GM10847 (cell line): ENCODE data around the gene ZNF362.

Source experiments
- POLR2A ChIP-seq: IDR thresholded peaks from 2 replicates; pipeline ENCODE4 v1.6.1; 2011; ENCODE audit not compliant: insufficient read length; ENCODE audit errors: extremely low read depth

Gene ZNF362

DNA sequence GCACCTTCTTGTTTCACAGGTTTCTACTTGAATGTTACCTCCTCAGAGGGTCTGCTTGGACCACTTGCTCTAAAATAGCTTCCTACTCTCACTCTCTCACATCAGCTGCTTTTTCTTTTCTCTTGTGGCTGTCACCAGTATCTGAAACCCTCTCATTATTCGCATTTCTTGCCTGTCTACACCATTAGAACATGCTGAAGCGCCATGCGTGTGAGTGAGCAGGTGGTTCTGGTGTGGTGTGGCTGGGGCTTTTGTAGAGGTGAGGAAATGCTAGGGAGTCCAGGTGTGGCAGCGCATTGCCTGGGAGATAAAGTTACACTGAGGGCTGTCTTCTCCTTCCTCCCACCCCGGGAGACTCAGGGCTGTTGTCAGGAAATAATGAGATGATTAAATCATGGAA is 4.1 kb downstream of the ZNF362 start:
- TF ChIP-seq POLR2A: no peak

- no peak for TF ChIP-seq POLR2A
Observed at GRCh38 chr1:33261344-33261743, 5.1 kb downstream of the ZNF362 start.

DNA sequence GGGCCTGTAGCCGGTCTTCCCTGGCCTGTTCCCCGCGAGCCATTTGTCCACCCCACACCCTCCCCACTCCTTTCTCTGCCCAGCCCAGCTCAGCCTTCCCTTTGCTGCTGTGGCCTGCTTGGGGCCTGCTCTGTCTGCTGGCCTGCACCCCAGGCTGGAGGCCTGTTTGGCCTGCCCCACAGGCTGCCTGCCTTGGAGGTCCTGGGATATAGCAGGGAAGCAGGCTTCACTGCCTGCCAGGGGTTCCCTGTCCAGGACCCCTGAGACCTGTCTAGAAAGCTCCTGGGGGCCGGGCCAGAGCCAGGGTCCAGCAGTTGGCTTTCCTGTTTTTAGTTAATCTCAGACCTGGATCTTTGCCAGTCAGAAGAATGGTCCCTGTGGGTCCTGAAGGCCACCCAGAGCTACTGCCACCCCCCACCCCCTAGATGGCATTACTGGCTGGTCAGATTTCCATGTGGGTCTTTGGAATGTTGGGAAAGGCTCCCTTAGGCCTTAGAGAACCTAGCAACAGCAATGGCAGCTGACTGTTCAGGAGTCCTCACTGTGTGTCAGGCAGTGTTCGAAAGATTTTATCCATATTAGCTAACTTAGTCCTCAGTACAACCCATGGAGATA is 7.7 kb downstream of the ZNF362 start:
- no peak for TF ChIP-seq POLR2A

DNA sequence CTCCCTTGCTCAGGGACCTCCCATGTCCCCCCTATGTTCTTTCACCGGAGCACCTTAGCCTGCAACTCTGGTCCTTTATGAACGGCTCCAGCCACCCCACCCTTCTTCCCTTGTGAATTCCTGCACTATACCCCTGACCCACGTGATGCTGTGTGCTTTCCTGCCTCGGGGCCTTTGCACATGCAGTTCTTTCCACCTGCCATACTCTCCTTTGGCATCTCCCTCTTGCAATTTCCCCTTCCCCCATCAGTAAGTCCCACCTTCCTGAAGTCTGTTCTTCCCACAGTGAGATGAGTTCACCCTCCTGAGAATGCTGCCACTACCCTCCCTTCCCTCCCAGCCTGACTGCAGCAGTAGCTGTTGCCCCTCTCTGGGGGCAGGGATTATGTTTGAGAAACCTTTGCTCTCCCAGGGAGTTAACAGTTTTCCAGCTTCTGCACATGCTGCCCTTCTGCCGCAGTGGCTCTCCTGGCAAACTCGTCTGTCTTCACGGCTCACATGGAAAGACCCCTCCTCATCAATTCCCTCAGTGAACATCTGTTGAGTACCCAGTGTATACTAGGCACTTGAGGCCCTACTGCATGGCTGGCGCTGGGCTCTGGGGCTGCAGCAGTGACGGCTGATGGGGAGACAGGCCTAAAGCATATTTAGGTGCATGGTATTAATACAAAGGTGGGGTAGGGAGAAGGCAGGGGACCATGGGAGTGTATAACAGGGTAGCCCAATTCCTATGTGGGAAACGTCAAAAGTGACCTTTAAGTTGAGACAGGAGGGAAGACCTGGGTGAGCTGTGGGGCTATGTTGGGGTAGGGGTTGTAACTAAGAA is 9.7 kb downstream of the ZNF362 start:
- no peak for TF ChIP-seq POLR2A

GRCh38 chr1:33266766-33267165 is 10.5 kb downstream of the ZNF362 start:
- no peak for TF ChIP-seq POLR2A

- no peak for TF ChIP-seq POLR2A
Observed at GRCh38 chr1:33267468-33268205, 11.3 kb downstream of the ZNF362 start.

GRCh38 chr1:33268457-33268856 is 12.2 kb downstream of the ZNF362 start:
- no peak for TF ChIP-seq POLR2A

DNA sequence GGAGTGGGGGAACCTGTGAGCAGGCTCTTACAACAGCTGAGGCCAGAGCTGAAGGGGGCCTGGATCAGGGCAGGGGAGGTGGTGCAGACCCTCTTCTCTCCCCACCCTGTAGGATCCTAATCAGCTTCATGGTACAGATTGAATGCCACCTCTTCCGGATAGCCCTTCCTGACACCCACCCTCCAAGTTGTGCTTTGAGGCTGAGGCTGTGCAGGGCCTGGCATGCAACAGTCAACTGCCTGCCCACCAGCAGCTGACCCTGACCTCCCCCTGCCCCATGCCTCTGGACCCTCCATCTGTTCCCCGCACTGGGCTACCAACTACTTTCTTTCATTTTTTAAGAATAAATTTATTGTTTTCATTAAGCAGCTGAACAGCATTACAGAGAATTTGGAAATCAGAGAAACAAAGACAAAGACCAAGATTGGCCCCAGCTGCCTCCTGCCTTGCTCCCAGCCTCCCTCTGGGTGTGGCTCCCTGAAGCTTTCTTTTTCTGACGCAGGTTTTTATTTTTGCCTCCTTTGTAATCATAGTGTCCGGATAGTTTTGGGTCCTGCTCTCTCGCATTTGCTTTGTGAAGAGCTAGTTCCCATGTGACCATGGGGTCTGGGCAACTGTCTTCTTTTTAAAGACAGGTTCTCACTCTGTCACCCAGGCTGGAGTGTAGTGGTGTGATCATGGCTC is 12.8 kb downstream of the ZNF362 start:
- TF ChIP-seq POLR2A: no peak

- TF ChIP-seq POLR2A: no peak
Observed at GRCh38 chr1:33269621-33270020, 13.3 kb downstream of the ZNF362 start.

GRCh38 chr1:33270379-33270778 is 14.1 kb downstream of the ZNF362 start:
- TF ChIP-seq POLR2A: no peak

DNA sequence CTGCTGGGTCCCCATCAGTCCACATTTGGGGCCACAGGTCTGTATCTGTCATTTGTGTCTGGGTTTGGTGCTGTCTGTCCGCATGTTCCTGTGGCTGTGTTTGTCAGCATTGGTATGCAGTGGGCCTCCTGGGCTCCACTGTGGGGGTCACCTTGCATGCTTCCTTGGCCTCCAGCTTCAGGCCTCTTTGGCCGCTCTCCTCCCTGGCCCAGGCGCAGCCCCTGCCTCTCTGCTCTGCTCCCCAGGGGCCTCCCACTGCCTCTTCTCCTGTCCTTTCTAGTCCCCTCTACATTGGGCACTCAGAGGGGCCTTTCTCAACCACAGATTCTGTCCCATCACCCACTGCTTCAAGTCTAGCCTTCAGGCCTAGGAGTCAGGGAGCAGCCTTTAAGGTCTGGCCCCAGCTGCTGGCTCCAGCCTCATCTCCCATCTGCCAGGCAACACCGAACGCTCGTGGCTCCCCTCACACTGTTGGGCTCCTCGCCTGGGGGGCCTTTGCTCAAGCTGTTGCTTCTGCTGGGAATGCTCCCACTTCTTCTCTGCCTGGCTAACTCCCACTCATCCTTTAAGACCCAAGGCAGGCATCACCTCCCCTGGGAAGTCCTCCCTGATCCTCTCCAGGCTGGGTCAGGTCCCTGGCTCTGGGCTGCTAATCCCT is 14.6 kb downstream of the ZNF362 start:
- TF ChIP-seq POLR2A: no peak

DNA sequence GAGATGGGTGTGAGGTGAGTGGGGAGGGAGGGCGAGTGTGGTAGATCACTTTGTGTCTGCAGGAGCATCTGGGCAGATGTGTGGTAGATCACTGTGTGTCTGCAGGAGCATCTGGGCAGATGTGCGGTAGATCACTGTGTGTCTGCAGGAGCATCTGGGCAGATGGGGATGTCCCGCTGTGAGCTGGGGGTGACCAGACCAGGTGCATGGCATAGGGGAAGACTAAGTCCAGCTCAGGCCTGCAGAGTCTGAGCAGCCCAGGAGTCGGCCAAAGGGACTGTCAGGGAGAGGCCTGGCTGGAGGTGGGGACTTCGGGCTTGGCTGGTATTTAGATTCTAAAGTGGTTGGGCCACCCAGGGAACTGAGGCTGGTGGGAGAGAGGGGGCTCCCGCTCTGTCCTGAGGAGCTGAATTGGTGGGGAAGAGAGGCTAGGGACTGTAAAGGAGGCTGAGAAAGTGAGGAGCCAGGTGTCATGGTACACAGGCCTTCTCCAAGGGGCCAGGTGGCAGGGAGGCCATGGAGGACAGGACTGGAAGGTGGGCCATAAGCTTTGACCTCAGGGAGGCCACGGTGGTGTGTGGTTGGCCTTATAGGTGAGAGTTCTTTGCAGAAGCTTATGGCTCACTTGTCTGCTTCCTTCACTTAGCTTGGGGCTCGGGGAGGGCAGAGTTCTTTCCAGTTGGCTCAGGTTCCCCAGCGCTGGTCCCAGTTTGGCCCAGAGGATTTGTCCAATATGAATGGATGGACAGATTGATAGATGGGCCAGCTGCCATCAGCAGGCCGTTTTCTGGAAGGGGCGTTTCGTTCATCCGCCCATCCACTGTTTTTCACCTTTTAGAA is 15.6 kb downstream of the ZNF362 start:
- no peak for TF ChIP-seq POLR2A

DNA sequence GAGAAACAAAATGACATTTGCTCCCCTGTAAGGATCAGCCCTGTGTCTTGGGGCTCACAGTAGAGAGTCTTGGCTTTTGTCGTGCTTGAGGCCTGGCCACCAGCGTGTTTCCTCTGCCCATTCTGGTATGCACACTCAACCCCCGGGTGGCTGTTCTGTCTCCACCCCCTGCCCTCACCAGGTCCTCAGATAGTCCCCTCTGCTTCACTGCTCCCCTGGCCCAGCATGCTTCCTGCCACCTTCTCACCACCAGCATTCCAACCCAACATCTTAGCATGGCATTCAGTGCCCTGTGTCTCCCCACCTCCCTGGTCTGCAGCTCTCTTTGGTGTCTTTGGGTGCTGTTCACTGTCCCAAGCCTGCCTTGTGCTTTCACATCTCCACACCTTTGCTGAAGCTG is 16.2 kb downstream of the ZNF362 start:
- TF ChIP-seq POLR2A: no peak

GRCh38 chr1:33272930-33273329 is 16.6 kb downstream of the ZNF362 start:
- TF ChIP-seq POLR2A: no peak

DNA sequence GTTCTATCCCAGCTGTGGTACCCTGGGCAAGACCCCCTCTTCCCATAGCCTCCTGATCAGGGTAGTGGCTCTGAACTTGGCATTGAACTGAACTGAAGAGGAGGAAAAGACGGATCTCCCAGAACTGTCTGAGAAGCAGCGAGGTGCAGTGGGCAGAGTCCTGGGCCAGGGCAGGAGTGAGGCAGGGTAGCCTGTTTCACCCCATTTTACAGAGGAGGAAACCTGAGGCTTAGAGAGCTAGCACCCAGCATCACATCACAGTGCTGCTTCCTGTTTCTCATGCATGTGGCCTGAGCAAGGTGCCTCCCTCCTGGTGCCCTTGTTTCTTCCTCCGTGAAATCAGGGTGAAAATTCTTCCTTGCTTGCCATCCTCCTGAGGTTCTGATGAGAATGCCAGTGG is 17.1 kb downstream of the ZNF362 start:
- no peak for TF ChIP-seq POLR2A

- no peak for TF ChIP-seq POLR2A
Observed at GRCh38 chr1:33273961-33274371, 17.7 kb downstream of the ZNF362 start.
